GM19043 (cell line): ENCODE data around the gene ELAVL1.

Source experiments
- ATAC-seq: cut with Tn5 transposase; IDR thresholded peaks from one replicate; pipeline ENCODE4 v1.9.1; 2021; ENCODE audit warnings: low read depth; ENCODE audit not compliant: unreplicated experiment

Gene ELAVL1

GRCh38 chr19:7915250-7916102 is 90.0 kb downstream of the ELAVL1 start:
- ATAC-seq, result no peak

- ATAC-seq, result no peak
Measured at GRCh38 chr19:7914598-7915045, 90.8 kb downstream of the ELAVL1 start, which contains the start of gene TGFBR3L. Gene TGFBR3L (plus strand): TSS chr19:7914830.

GRCh38 chr19:7914099-7914498 is 91.3 kb downstream of the ELAVL1 start:
- ATAC-seq, result no peak

- ATAC-seq, result no peak
Measured at GRCh38 chr19:7913652-7914051, 91.8 kb downstream of the ELAVL1 start.

- no peak for ATAC-seq
Measured at GRCh38 chr19:7912697-7913564, 92.5 kb downstream of the ELAVL1 start.

- no peak for ATAC-seq
Measured at GRCh38 chr19:7912144-7912696, 93.2 kb downstream of the ELAVL1 start.

- no peak for ATAC-seq
Measured at GRCh38 chr19:7911508-7912143, 93.8 kb downstream of the ELAVL1 start.

- no peak for ATAC-seq
Measured at GRCh38 chr19:7910321-7911161, 94.9 kb downstream of the ELAVL1 start.

GRCh38 chr19:7909471-7910067 is 95.9 kb downstream of the ELAVL1 start:
- no peak for ATAC-seq

GRCh38 chr19:7908742-7909461 is 96.5 kb downstream of the ELAVL1 start:
- no peak for ATAC-seq
